Loucy (cell line): ENCODE measurements around the gene ANO1.

Experiments used
- H2AFZ ChIP-seq: fragments of 200-600 bp; sonication (generic); 2 replicates; pipeline ENCODE4 v1.6.0; 2016; ENCODE audit warnings: antibody characterized with exemption, mild to moderate bottlenecking, low read length, moderate library complexity
- H3F3A ChIP-seq: fragments of 200-600 bp; 2 replicates; pipeline ENCODE4 v1.6.0; 2016; ENCODE audit warnings: antibody characterized with exemption, low read depth, mild to moderate bottlenecking
- H3K27me3 ChIP-seq: fragments of 200-600 bp; sonication (generic); 2 replicates; pipeline ENCODE4 v1.6.1; 2014; ENCODE audit warnings: low read length, mild to moderate bottlenecking; ENCODE audit not compliant: insufficient read depth, poor library complexity, severe bottlenecking
- H3K36me3 ChIP-seq: fragments of 200-600 bp; sonication (generic); 2 replicates; pipeline ENCODE4 v1.6.1; 2016; ENCODE audit warnings: low read length; ENCODE audit not compliant: insufficient read depth
- H3K4me1 ChIP-seq: fragments of 200-600 bp; sonication (generic); 2 replicates; pipeline ENCODE4 v1.5.1; 2014; ENCODE audit warnings: low read length, mild to moderate bottlenecking; ENCODE audit not compliant: insufficient read depth, poor library complexity, severe bottlenecking
- H3K4me2 ChIP-seq: fragments of 200-600 bp; sonication (generic); 2 replicates; pipeline ENCODE4 v1.6.0; 2014; ENCODE audit warnings: antibody characterized with exemption, low read length, low read depth, mild to moderate bottlenecking; ENCODE audit not compliant: poor library complexity, severe bottlenecking
- H3K4me3 ChIP-seq: fragments of 200-600 bp; sonication (generic); 2 replicates; pipeline ENCODE4 v1.5.1; 2014; ENCODE audit warnings: low read length, mild to moderate bottlenecking, mixed read lengths; ENCODE audit not compliant: poor library complexity, severe bottlenecking
- H3K79me2 ChIP-seq: fragments of 200-600 bp; sonication (generic); 2 replicates; pipeline ENCODE4 v1.6.1; 2014; ENCODE audit warnings: low read length; ENCODE audit not compliant: insufficient read depth
- H3K9ac ChIP-seq: fragments of 200-600 bp; sonication (generic); 2 replicates; pipeline ENCODE4 v1.6.0; 2014; ENCODE audit warnings: mild to moderate bottlenecking, low read depth, low read length, moderate library complexity; ENCODE audit not compliant: poor library complexity, severe bottlenecking
- H3K9me2 ChIP-seq: fragments of 200-600 bp; sonication (generic); replicated peaks from 2 replicates; pipeline ENCODE4 v1.6.1; 2016; ENCODE audit warnings: low read depth, low read length, mixed read lengths
- H3K9me3 ChIP-seq: fragments of 200-600 bp; sonication (generic); 2 replicates; pipeline ENCODE4 v1.6.1; 2014; ENCODE audit warnings: mild to moderate bottlenecking, antibody characterized with exemption, low read length, low read depth; ENCODE audit not compliant: insufficient read depth
- H4K20me1 ChIP-seq: fragments of 200-600 bp; sonication (generic); 2 replicates; pipeline ENCODE4 v1.6.0; 2014; ENCODE audit warnings: antibody characterized with exemption, low read length, mild to moderate bottlenecking; ENCODE audit not compliant: insufficient read depth, poor library complexity, severe bottlenecking
- CTCF ChIP-seq: fragments of 200-600 bp; sonication (generic); conservative IDR thresholded peaks from 2 replicates; pipeline ENCODE4 v1.5.1; 2014; ENCODE audit warnings: mild to moderate bottlenecking, antibody characterized with exemption, low read length
- EZH2phosphoT487 ChIP-seq: fragments of 200-600 bp; IDR thresholded peaks from 2 replicates; pipeline ENCODE4 v1.6.1; 2018; ENCODE audit warnings: antibody characterized with exemption, mild to moderate bottlenecking, moderate library complexity, borderline replicate concordance

The ANO1 gene

GRCh38 chr11:70220920-70221319 is 142.8 kb downstream of the ANO1 start:
- no peaks in the 10 kb centered on the region for H4K20me1 ChIP-seq
- no peaks in the 10 kb centered on the region for H3K9me2 ChIP-seq
- TF ChIP-seq EZH2phosphoT487, result no peak
- no peak for TF ChIP-seq CTCF
- no peaks in the 10 kb centered on the region for H3K36me3 ChIP-seq
- H3F3A ChIP-seq, result no peaks in the 10 kb centered on the region
- no peak overlapping the region for H3K4me3 ChIP-seq
- H3K9ac ChIP-seq, result no peak overlapping the region
- no peak overlapping the region for H3K4me2 ChIP-seq
- no peaks in the 10 kb centered on the region for H3K4me1 ChIP-seq
- no peak overlapping the region for H2AFZ ChIP-seq
- H3K79me2 ChIP-seq, result no peaks in the 10 kb centered on the region
- no peaks in the 10 kb centered on the region for H3K9me3 ChIP-seq
- H3K27me3 ChIP-seq, result no peaks in the 10 kb centered on the region

GRCh38 chr11:70225681-70226177 is 147.6 kb downstream of the ANO1 start:
- no peaks in the 10 kb centered on the region for H4K20me1 ChIP-seq
- H3K4me2 ChIP-seq, result no peak overlapping the region
- no peaks in the 10 kb centered on the region for H3K79me2 ChIP-seq
- H3K9me3 ChIP-seq, result no peaks in the 10 kb centered on the region
- H3K4me1 ChIP-seq, result no peaks in the 10 kb centered on the region
- no peak overlapping the region for H3K9ac ChIP-seq
- no peaks in the 10 kb centered on the region for H3K9me2 ChIP-seq
- H2AFZ ChIP-seq, result no peak overlapping the region
- H3F3A ChIP-seq, result no peaks in the 10 kb centered on the region
- TF ChIP-seq CTCF (no peak), EZH2phosphoT487 (no peak)
- H3K27me3 ChIP-seq, result no peaks in the 10 kb centered on the region
- H3K36me3 ChIP-seq, result no peaks in the 10 kb centered on the region
- H3K4me3 ChIP-seq, result no peak overlapping the region

GRCh38 chr11:70226183-70226582 is 148.1 kb downstream of the ANO1 start:
- Histone ChIP-seq H3K9me2 (no peaks in the 10 kb centered on the region), H3K9me3 (no peaks in the 10 kb centered on the region), H3K4me1 (no peaks in the 10 kb centered on the region), H3K4me2 (no peak overlapping the region), H3K9ac (no peak overlapping the region), H3K4me3 (no peak overlapping the region), H2AFZ (no peak overlapping the region), H4K20me1 (no peaks in the 10 kb centered on the region), H3K36me3 (no peaks in the 10 kb centered on the region), H3K79me2 (no peaks in the 10 kb centered on the region), H3K27me3 (no peaks in the 10 kb centered on the region), H3F3A (no peaks in the 10 kb centered on the region)
- TF ChIP-seq EZH2phosphoT487 (no peak), CTCF (no peak)
